GM12878 (cell line): ENCODE measurements around the gene ERG. TPM values are rescaled to one million over a fixed set of nuclear protein-coding genes. Genes with fewer than 3 reads are reported as not detected.

ENCODE experiments used
- ATAC-seq: fragments of 200-7000 bp; cut with Tn5 transposase; 3 replicates; pipeline ENCODE4 v1.9.1; 2020; ENCODE audit warnings: mild to moderate bottlenecking, moderate library complexity
- BruUV-seq: library from RNA; stranded (reverse); fragments of 400-500 nt; replicated peaks from 2 replicates; lab custom pipeline; 2021; lab: Mats Ljungman, UMichigan
- CTCF ChIA-PET: fragments of 300-600 bp; sonication (Branson Sonifier 250); formaldehyde crosslinking; extraction: SDS; loops from one replicate; lab custom pipeline; 2021; ENCODE audit warnings: inconsistent platforms; lab: Yijun Ruan, JAX
- POLR2A ChIA-PET: fragments of 350-600 bp; formaldehyde crosslinking; extraction: SDS; loops from one replicate; lab custom pipeline; 2021; ENCODE audit warnings: inconsistent platforms; lab: Charles Lee
- RAD21 ChIA-PET: fragments of 300-600 bp; sonication (Branson Sonifier 250); formaldehyde crosslinking; loops from one replicate; lab custom pipeline; 2023; ENCODE audit warnings: antibody characterized with exemption; ENCODE audit not compliant: unreplicated experiment; lab: Charles Lee
- SMC1A ChIA-PET: fragments of 300-600 bp; sonication (Branson Sonifier 250); formaldehyde crosslinking; loops from one replicate; lab custom pipeline; 2023; ENCODE audit not compliant: unreplicated experiment, uncharacterized antibody; lab: Charles Lee
- DNase-seq: peaks from one replicate; pipeline ENCODE4 v3.0.0-alpha.2; 2011; ENCODE audit warnings: low read depth, low spot score
- FAIRE-seq: peaks from 3 replicates; lab custom pipeline; 2011; peaks lifted over from hg19 to GRCh38; lab: Jason Lieb, UNC
- H2AFZ ChIP-seq: 2 replicates; pipeline ENCODE4 v1.6.0; 2011; ENCODE audit warnings: low read depth, low read length, control low read depth; ENCODE audit not compliant: control insufficient read depth
- H3K27ac ChIP-seq: 2 replicates; pipeline ENCODE4 v1.5.1; 2011; ENCODE audit warnings: control low read depth; ENCODE audit not compliant: control insufficient read depth, insufficient read depth
- H3K27me3 ChIP-seq, 2 experiments: replicated peaks in 1 of 2; 2 replicates each; pipeline versions ENCODE4 v1.6.0 to v1.6.1; 2011; ENCODE audit warnings: low read length in 1 of 2; ENCODE audit not compliant: control insufficient read depth in 2 of 2, insufficient read depth in 2 of 2
- H3K36me3 ChIP-seq, 2 experiments: 2 replicates each; pipeline ENCODE4 v1.5.1; 2011; ENCODE audit warnings: low read length in 1 of 2; ENCODE audit not compliant: control insufficient read depth in 2 of 2, insufficient read depth in 2 of 2
- H3K4me1 ChIP-seq: 2 replicates; pipeline ENCODE4 v1.6.1; 2011; ENCODE audit warnings: mild to moderate bottlenecking, low read length, moderate library complexity, mixed read lengths; ENCODE audit not compliant: control insufficient read depth, insufficient read depth
- H3K4me2 ChIP-seq: 2 replicates; pipeline ENCODE4 v1.6.0; 2011; ENCODE audit warnings: control low read depth; ENCODE audit not compliant: control insufficient read depth, insufficient read depth
- H3K4me3 ChIP-seq: fragments of 200-600 bp; sonication (generic); 2 replicates; pipeline ENCODE4 v1.5.1; 2016
- H3K79me2 ChIP-seq: 2 replicates; pipeline ENCODE4 v1.6.0; 2011; ENCODE audit warnings: low read length; ENCODE audit not compliant: control insufficient read depth, insufficient read depth
- H3K9ac ChIP-seq: 2 replicates; pipeline ENCODE4 v1.8.0; 2011; ENCODE audit warnings: low read length, control low read depth, mixed read lengths; ENCODE audit not compliant: control insufficient read depth, insufficient read depth
- H3K9me3 ChIP-seq: replicated peaks from 3 replicates; pipeline ENCODE4 v1.5.1; 2011; ENCODE audit warnings: mild to moderate bottlenecking, low read length; ENCODE audit not compliant: control insufficient read depth, insufficient read depth
- H4K20me1 ChIP-seq: 2 replicates; pipeline ENCODE4 v1.6.0; 2011; ENCODE audit not compliant: control insufficient read depth, insufficient read depth
- ASH2L ChIP-seq: fragments of 300-600, 200-600 bp; sonication (generic); IDR thresholded peaks from 2 replicates; pipeline ENCODE4 v1.6.1; 2017; ENCODE audit warnings: low read depth, mild to moderate bottlenecking, borderline replicate concordance
- KDM1A ChIP-seq: fragments of 200-600 bp; sonication (generic); IDR thresholded peaks from 2 replicates; pipeline ENCODE4 v1.6.1; 2016; ENCODE audit warnings: borderline replicate concordance
- MYB ChIP-seq: fragments of 150-350 bp; IDR thresholded peaks from 2 replicates; pipeline ENCODE4 v1.6.1; 2014; ENCODE audit warnings: mild to moderate bottlenecking, low read depth, low read length, borderline replicate concordance
- NR2C1 ChIP-seq: fragments of 450-650 bp; IDR thresholded peaks from 2 replicates; pipeline ENCODE4 v1.6.1; 2017; ENCODE audit warnings: antibody characterized with exemption, mild to moderate bottlenecking, moderate library complexity
- SMC3 ChIP-seq: IDR thresholded peaks from 2 replicates; pipeline ENCODE4 v1.6.1; 2011; ENCODE audit warnings: low read length, improper control_type of control experiment, borderline replicate concordance
- ZNF24 ChIP-seq: fragments of 450-650 bp; IDR thresholded peaks from 2 replicates; pipeline ENCODE4 v1.6.1; 2017; ENCODE audit warnings: antibody characterized with exemption, mild to moderate bottlenecking
- WGBS: methylation state at CpG from one replicate; pipeline ENCODE4 v1.1.6; 2016; ENCODE audit warnings: low lambda C conversion rate; ENCODE audit not compliant: insufficient replicate concordance, insufficient coverage; ENCODE audit errors: missing lambda C conversion rate; 5-methylcytosine and 5-hydroxymethylcytosine counted together
- in situ Hi-C: fragments of 300-500 bp; cut with MboI; formaldehyde crosslinking; loops from 9 replicates; pipeline ENCODE4 v1.14.3; 2018; ENCODE audit warnings: mixed read lengths
- intact Hi-C: fragments of 100-400 bp; cut with micrococcal nuclease; formaldehyde crosslinking; loops from one replicate; pipeline ENCODE4 v1.14.2; 2022; ENCODE audit not compliant: unreplicated experiment
- polyA plus RNA-seq, 11 experiments: library from polyadenylated mRNA; depleted of rRNA in 4 of 11; unstranded in 6 of 11; stranded (reverse) in 5 of 11; fragments of >200 nt; fragmentation: Nextera tagmentation in 4 of 11; fragmentation: Illumina TruSeq in 1 of 11; extraction: Ambion mirVana in 4 of 11; extraction: Trizol in 1 of 11; gene quantifications; 1 replicate in 1 of 11; 2 replicates in 10 of 11; pipeline versions ENCODE4 v1.2.1 to v1.2.3, GENCODE V29; 2011 to 2016; ENCODE audit warnings: inconsistent platforms in 2 of 11, missing spikeins in 2 of 11, low read depth in 1 of 11
- total RNA-seq, 4 experiments: library from RNA; depleted of rRNA in 3 of 4; stranded (reverse); fragments of >200 nt in 3 of 4; fragmentation: Illumina TruSeq in 1 of 4; extraction: Trizol in 1 of 4; gene quantifications; 2 replicates each; pipeline versions ENCODE4 v1.2.1 to v1.2.3, GENCODE V29; 2013 to 2021
- TF ChIP-seq, protein P1 (sequence below): IDR thresholded peaks from 2 replicates; pipeline ENCODE4 v1.6.1; 2012; ENCODE audit warnings: improper control_type of control experiment, low read depth, low read length; ENCODE audit not compliant: insufficient replicate concordance
- TF ChIP-seq, protein P2 (sequence below): IDR thresholded peaks from 2 replicates; pipeline ENCODE4 v1.6.1; 2011; ENCODE audit warnings: borderline replicate concordance, low read depth, mild to moderate bottlenecking, moderate library complexity, mixed read lengths, low read length; ENCODE audit not compliant: insufficient read depth; ENCODE audit errors: extremely low read length

ERG gene
- total and polyA plus RNA-seq, 10 of the 15 experiments (the other 5 are each of a cell fraction or from before 2014, with no cell fraction given): not detected

DNA sequence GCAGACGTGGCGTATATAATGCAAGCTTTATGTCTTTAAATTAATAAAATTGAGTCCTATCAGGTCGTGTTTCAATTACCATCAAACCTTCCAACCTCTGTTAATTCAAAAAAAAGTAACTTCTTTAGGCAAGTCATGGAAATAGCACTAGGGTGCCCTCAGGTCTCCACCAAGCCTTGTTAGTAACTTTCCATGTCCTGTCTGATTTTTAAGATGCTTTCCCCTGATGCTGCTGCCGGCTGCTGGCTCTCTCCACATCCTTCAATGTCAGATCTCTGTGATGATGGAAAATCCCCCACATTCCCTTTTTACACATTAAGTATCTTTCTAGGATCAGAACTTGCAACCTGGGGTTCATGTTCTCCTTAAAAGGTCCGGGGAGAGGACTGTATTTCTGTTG lies 3.0 kb downstream of the ERG start (continued):
- TF ChIP-seq, protein P1, sequence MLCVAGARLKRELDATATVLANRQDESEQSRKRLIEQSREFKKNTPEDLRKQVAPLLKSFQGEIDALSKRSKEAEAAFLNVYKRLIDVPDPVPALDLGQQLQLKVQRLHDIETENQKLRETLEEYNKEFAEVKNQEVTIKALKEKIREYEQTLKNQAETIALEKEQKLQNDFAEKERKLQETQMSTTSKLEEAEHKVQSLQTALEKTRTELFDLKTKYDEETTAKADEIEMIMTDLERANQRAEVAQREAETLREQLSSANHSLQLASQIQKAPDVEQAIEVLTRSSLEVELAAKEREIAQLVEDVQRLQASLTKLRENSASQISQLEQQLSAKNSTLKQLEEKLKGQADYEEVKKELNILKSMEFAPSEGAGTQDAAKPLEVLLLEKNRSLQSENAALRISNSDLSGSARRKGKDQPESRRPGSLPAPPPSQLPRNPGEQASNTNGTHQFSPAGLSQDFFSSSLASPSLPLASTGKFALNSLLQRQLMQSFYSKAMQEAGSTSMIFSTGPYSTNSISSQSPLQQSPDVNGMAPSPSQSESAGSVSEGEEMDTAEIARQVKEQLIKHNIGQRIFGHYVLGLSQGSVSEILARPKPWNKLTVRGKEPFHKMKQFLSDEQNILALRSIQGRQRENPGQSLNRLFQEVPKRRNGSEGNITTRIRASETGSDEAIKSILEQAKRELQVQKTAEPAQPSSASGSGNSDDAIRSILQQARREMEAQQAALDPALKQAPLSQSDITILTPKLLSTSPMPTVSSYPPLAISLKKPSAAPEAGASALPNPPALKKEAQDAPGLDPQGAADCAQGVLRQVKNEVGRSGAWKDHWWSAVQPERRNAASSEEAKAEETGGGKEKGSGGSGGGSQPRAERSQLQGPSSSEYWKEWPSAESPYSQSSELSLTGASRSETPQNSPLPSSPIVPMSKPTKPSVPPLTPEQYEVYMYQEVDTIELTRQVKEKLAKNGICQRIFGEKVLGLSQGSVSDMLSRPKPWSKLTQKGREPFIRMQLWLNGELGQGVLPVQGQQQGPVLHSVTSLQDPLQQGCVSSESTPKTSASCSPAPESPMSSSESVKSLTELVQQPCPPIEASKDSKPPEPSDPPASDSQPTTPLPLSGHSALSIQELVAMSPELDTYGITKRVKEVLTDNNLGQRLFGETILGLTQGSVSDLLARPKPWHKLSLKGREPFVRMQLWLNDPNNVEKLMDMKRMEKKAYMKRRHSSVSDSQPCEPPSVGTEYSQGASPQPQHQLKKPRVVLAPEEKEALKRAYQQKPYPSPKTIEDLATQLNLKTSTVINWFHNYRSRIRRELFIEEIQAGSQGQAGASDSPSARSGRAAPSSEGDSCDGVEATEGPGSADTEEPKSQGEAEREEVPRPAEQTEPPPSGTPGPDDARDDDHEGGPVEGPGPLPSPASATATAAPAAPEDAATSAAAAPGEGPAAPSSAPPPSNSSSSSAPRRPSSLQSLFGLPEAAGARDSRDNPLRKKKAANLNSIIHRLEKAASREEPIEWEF: no peak

DNA sequence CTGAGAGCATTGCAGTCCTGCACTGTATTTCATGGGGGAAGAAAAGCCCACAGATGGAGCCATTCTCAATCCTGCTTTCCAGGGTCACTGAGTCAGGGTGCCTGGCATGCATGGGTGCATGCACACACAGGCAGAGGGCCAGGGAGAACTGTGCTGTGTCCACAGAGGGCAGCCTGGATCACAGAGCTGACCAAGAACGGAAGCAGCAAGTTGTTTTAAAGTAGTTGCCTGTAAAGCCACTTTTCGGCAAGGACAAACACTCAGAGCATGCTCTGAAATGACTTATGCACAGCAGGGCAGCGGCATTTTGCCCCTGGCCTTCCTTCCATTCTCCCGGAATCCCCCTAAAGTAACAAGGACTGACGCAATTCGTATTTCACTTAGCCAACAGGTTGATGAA lies 3.6 kb downstream of the ERG start:
- Histone ChIP-seq H3K4me3 (no peak overlapping the region), H3K4me1 (no peaks in the 10 kb centered on the region), H3K9me3 (no peaks in the 10 kb centered on the region), H2AFZ (no peak overlapping the region), H3K79me2 (no peaks in the 10 kb centered on the region), H3K27ac (no peak overlapping the region), H4K20me1 (no peaks in the 10 kb centered on the region; the same call in 1 of the 2 replicates), H3K36me3 (no peaks in the 10 kb centered on the region), H3K27me3 (peaks cover 8 to 9% of the 10 kb centered on the region in 2 experiments), H3K9ac (no peak overlapping the region), H3K4me2 (no peak overlapping the region)
- intact Hi-C loops (no loop called here), in situ Hi-C loops (no loop called here)
- WGBS: 0% methylated on average over 6 of the region's 6 CpGs
- DNase-seq: no peak
- FAIRE-seq: no peak
- no peak for TF ChIP-seq ZNF24
- TF ChIP-seq KDM1A: no peak
- no peak for TF ChIP-seq MYB
- TF ChIP-seq NR2C1: no peak
- TF ChIP-seq, protein P2, sequence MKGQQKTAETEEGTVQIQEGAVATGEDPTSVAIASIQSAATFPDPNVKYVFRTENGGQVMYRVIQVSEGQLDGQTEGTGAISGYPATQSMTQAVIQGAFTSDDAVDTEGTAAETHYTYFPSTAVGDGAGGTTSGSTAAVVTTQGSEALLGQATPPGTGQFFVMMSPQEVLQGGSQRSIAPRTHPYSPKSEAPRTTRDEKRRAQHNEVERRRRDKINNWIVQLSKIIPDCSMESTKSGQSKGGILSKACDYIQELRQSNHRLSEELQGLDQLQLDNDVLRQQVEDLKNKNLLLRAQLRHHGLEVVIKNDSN: no peak
- no peak for TF ChIP-seq ASH2L
- TF ChIP-seq SMC3: no peak
- no TSS peak for BruUV-seq
- ChIA-PET POLR2A (no interaction called here), SMC1A (no interaction called here), CTCF (no interaction called here), RAD21 (no interaction called here)
- ATAC-seq: no peak
